ENCODE measurements around the gene CPSF4L. TPM values are rescaled to one million over a fixed set of nuclear protein-coding genes. Genes with fewer than 3 reads are reported as not detected.

CPSF4L gene
- total RNA-seq, 2 experiments from 2014 or later: not detected

GRCh38 chr17:73268582-73269328, 7.1 kb upstream of the CPSF4L start:
- H3K27ac ChIP-seq (ENCODE audit: low read depth, low read length, poor library complexity, severe bottlenecking): no peak overlapping the region
- no peaks in the 10 kb centered on the region for H3K9me2 ChIP-seq (ENCODE audit: insufficient read depth, low read length)
- no TSS peak for BruUV-seq (replicated peaks)
- ChIA-PET POLR2A (interaction anchor here (0.9 kb wide), 1 partner anchor 30 kb away, joined by 3 read pairs; no protein-coding TSS in a partner anchor), CTCF (ENCODE audit: unreplicated experiment) (interaction anchor here (0.8 kb wide), 1 partner anchor 103 kb away, joined by 3 read pairs; no protein-coding TSS in a partner anchor)
- no peaks in the 10 kb centered on the region for H3K36me3 ChIP-seq (ENCODE audit: insufficient read depth, low read length)
- no peak overlapping the region for H3K4me2 ChIP-seq (ENCODE audit: low read length)
- intact Hi-C loops (cut with micrococcal nuclease; ENCODE audit: unreplicated experiment): no loop called here
- no peaks in the 10 kb centered on the region for H4K20me1 ChIP-seq (ENCODE audit: insufficient read depth, low read length)
- no peaks in the 10 kb centered on the region for H3K9me3 ChIP-seq (ENCODE audit: low read length)
- no peak overlapping the region for H2AFZ ChIP-seq (ENCODE audit: low read length)
- TF ChIP-seq CTCF (conservative IDR thresholded peaks at IDR 0.05; ENCODE audit: low read length) (no peak), EZH2phosphoT487 (IDR thresholded peaks at IDR 0.05; ENCODE audit: borderline replicate concordance, low read depth, low read length) (no peak)
- no peak overlapping the region for H3K4me3 ChIP-seq (ENCODE audit: low read depth, low read length, poor library complexity, severe bottlenecking)
- no peak for DNase-seq (ENCODE audit: low spot score)
- no peaks in the 10 kb centered on the region for H3K4me1 ChIP-seq (ENCODE audit: insufficient read depth, low read length, poor library complexity, severe bottlenecking)
- no peaks in the 10 kb centered on the region for H3K79me2 ChIP-seq (ENCODE audit: insufficient read depth, low read depth, low read length)

- no peaks in the 10 kb centered on the region for H4K20me1 ChIP-seq (ENCODE audit: insufficient read depth, low read length)
- no peaks in the 10 kb centered on the region for H3K36me3 ChIP-seq (ENCODE audit: insufficient read depth, low read length)
- H2AFZ ChIP-seq (ENCODE audit: low read length): no peak overlapping the region
- no TSS peak for BruUV-seq (replicated peaks)
- no peaks in the 10 kb centered on the region for H3K79me2 ChIP-seq (ENCODE audit: insufficient read depth, low read depth, low read length)
- no peak overlapping the region for H3K4me3 ChIP-seq (ENCODE audit: low read depth, low read length, poor library complexity, severe bottlenecking)
- H3K9me2 ChIP-seq (ENCODE audit: insufficient read depth, low read length): no peaks in the 10 kb centered on the region
- no peaks in the 10 kb centered on the region for H3K9me3 ChIP-seq (ENCODE audit: low read length)
- ChIA-PET POLR2A (interaction anchor here (0.9 kb wide), 1 partner anchor 31 kb away, joined by 3 read pairs; no protein-coding TSS in a partner anchor), CTCF (ENCODE audit: unreplicated experiment) (interaction anchor here (0.8 kb wide), 1 partner anchor 104 kb away, joined by 3 read pairs; no protein-coding TSS in a partner anchor)
- intact Hi-C loops (cut with micrococcal nuclease; ENCODE audit: unreplicated experiment): no loop called here
- H3K4me2 ChIP-seq (ENCODE audit: low read length): no peak overlapping the region
- TF ChIP-seq CTCF (conservative IDR thresholded peaks at IDR 0.05; ENCODE audit: low read length): no peak
- no peak for TF ChIP-seq EZH2phosphoT487 (IDR thresholded peaks at IDR 0.05; ENCODE audit: borderline replicate concordance, low read depth, low read length)
- no peak for DNase-seq (ENCODE audit: low spot score)
- H3K4me1 ChIP-seq (ENCODE audit: insufficient read depth, low read length, poor library complexity, severe bottlenecking): no peaks in the 10 kb centered on the region
- H3K27ac ChIP-seq (ENCODE audit: low read depth, low read length, poor library complexity, severe bottlenecking): no peak overlapping the region
Measured at GRCh38 chr17:73267648-73268537, 6.2 kb upstream of the CPSF4L start.

Data from OCI-LY7 (cell line).